GM18526 (cell line): ENCODE results near the gene TIPIN.
A peak's percentile ranks its signal among the peaks of the same experiment; 100 is the strongest.

Experiments
- POLR2A ChIP-seq: IDR thresholded peaks from 3 replicates; pipeline ENCODE4 v1.6.1; 2011; ENCODE audit not compliant: insufficient read length; ENCODE audit errors: extremely low read depth

The TIPIN gene

GRCh38 chr15:66389098-66389858 lies 32.8 kb upstream of the TIPIN start:
- TF ChIP-seq POLR2A = no peak

- no peak for TF ChIP-seq POLR2A
These were observed 32.1 kb upstream of the TIPIN start for GRCh38 chr15:66388576-66388975.

DNA sequence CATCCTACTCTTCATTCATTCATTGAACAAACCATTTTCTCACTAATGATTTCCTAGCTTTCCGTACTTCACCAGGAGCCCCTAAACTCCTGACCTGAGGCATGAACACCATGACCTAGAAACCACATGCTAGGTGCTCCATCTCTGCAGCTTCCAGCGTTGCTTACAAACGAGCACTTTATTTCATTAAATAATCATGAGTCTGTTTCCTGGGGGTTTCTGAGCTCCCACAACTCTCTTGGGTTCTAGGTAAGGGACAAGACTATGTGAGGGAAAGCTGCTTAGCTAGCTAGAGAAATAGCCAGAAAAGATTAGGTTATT lies 31.5 kb upstream of the TIPIN start:
- TF ChIP-seq POLR2A = no peak

DNA sequence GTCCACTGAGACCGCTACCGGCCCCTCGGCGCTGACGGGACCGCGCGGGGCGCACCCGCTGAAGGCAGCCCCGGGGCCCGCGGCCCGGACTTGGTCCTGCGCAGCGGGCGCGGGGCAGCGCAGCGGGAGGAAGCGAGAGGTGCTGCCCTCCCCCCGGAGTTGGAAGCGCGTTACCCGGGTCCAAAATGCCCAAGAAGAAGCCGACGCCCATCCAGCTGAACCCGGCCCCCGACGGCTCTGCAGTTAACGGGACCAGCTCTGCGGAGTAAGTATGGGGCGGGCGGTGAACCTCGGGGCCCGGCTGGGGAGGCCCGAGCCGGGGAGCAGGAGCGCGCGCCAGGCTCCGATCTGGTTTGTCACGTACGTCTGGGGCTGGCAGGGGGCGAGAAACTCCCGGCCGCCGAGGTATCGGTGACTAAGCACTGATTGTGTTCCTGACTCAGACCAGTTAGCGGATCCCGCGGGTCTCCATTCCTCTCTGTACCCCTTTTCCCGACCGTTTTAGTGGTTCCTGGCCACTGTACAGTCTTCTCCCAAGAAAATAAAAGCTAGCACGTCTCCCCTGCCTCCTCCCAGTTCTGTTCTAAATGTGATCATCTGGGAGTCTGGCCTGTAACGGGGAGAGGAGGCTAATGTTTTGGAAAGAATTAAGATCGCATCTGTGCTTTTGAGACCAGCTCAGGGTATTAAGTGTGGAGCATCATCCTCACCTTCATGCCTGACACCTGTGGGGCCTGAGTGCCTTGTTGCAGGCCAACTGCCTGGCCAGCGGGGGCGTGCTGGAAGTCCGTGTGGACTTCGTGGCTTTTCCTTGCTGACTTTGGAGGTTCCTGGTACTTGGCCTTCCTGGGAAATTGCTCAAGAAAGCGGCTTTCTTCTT lies 30.9 kb upstream of the TIPIN start:
- TF ChIP-seq POLR2A = no peak

- TF ChIP-seq POLR2A = peak; percentile 66
These were observed 30.0 kb upstream of the TIPIN start, which contains the start of gene MAP2K1 for GRCh38 chr15:66386204-66387123. MAP2K1 (plus strand) TSS chr15:66386912; CDS start chr15:66387348, 436 bp downstream.

GRCh38 chr15:66378814-66379430 lies 22.4 kb upstream of the TIPIN start:
- TF ChIP-seq POLR2A = no peak

DNA sequence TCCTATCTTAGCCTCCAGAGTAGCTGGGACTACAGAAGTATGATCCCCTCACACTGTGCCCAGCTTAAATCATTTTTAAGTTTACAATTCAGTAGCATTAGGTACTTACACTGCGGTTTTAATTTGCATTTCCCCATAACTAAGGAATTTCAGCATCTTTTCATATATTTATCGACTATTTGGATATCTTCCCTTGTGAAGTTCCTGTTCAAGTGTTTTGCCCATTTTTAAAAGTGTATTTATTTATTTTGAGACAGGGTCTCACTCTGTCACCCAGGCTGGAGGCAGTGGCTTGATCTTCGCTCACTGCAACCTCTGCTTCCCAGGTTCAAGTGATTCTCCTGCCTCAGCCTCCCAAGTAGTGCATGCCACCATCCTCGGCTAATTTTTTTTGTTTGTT lies 17.7 kb upstream of the TIPIN start:
- TF ChIP-seq POLR2A = no peak

- no peak for TF ChIP-seq POLR2A
These were observed 13.5 kb upstream of the TIPIN start for GRCh38 chr15:66369773-66370651.

- TF ChIP-seq POLR2A = no peak
These were observed 8.6 kb upstream of the TIPIN start for GRCh38 chr15:66364944-66365528.

GRCh38 chr15:66362776-66363175 lies 6.3 kb upstream of the TIPIN start:
- no peak for TF ChIP-seq POLR2A

DNA sequence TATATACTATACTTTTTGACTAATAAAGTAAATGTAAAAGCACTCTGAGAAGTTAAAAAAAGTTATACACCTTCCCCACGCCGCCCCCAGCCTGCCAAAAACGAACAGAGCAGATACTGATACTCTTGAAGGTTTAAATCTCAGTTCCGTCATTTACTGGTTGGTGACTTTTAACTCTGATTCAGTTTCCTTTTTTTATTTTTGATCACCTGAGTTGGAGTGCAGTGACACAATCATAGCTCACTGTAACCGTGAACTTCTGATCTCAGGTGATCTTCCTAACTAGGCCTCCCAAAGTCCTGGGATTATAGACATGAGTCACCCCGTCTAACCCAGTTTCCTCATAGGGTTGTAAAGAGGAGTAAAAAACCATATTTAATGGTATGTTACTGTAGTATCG lies 3.3 kb upstream of the TIPIN start:
- TF ChIP-seq POLR2A = no peak

GRCh38 chr15:66356077-66356358 lies 467 bp downstream of the TIPIN start:
- no peak for TF ChIP-seq POLR2A

- no peak for TF ChIP-seq POLR2A
These were observed 27.7 kb downstream of the TIPIN start for GRCh38 chr15:66328771-66329170.

GRCh38 chr15:66327736-66328135 lies 28.7 kb downstream of the TIPIN start:
- TF ChIP-seq POLR2A = no peak
